IMR-90 (cell line): ENCODE data around the gene ABHD12. TPM values are rescaled to one million over a fixed set of nuclear protein-coding genes. Genes with fewer than 3 reads are reported as not detected.

Experiments
- ATAC-seq: fragments of 200-7000 bp; cut with Tn5 transposase; 2 replicates; pipeline ENCODE4 v1.9.1; 2020; ENCODE audit warnings: low read depth, mild to moderate bottlenecking, moderate library complexity
- BruUV-seq: library from RNA; stranded (reverse); fragments of 400-500 nt; replicated peaks from 2 replicates; lab custom pipeline; 2021; lab: Mats Ljungman, UMichigan
- CTCF ChIA-PET: fragments of 300-600 bp; formaldehyde crosslinking; extraction: SDS; loops from one replicate; lab custom pipeline; 2021; ENCODE audit warnings: antibody characterized with exemption; lab: Yijun Ruan, JAX
- POLR2A ChIA-PET: fragments of 300-600 bp; sonication (Branson Sonifier 250); formaldehyde crosslinking; loops from one replicate; lab custom pipeline; 2022; ENCODE audit warnings: antibody characterized with exemption; ENCODE audit not compliant: unreplicated experiment; lab: Charles Lee
- DNase-seq: peaks from one replicate; pipeline ENCODE4 v3.0.0; 2013
- H2AFZ ChIP-seq: replicated peaks from 2 replicates; pipeline ENCODE3; 2013; ENCODE audit warnings: low read length, mild to moderate bottlenecking; ENCODE audit not compliant: poor library complexity
- H2AK5ac ChIP-seq: 2 replicates; pipeline ENCODE4 v1.6.1; 2013; ENCODE audit warnings: low read depth, low read length, inconsistent platforms
- H2AK9ac ChIP-seq: replicated peaks from 2 replicates; pipeline ENCODE3; 2013; ENCODE audit warnings: mild to moderate bottlenecking, low read depth, low read length, moderate library complexity; ENCODE audit not compliant: poor library complexity
- H2BK120ac ChIP-seq: 2 replicates; pipeline ENCODE4 v1.6.1; 2013; ENCODE audit warnings: low read depth, low read length, inconsistent platforms
- H2BK15ac ChIP-seq: 3 replicates; pipeline ENCODE4 v1.6.1; 2013; ENCODE audit warnings: low read depth, low read length, inconsistent platforms
- H2BK20ac ChIP-seq: 2 replicates; pipeline ENCODE4 v1.6.1; 2013; ENCODE audit warnings: low read depth, mild to moderate bottlenecking, inconsistent platforms, low read length, moderate library complexity
- H2BK5ac ChIP-seq: 2 replicates; pipeline ENCODE4 v1.6.1; 2013; ENCODE audit warnings: mild to moderate bottlenecking, low read depth, low read length, inconsistent platforms; ENCODE audit not compliant: poor library complexity, severe bottlenecking
- H3K14ac ChIP-seq: replicated peaks from 2 replicates; pipeline ENCODE4 v1.6.1; 2013; ENCODE audit warnings: low read depth, low read length, inconsistent platforms
- H3K18ac ChIP-seq: 2 replicates; pipeline ENCODE4 v1.6.1; 2013; ENCODE audit warnings: low read depth, low read length, control low read depth
- H3K23ac ChIP-seq: 2 replicates; pipeline ENCODE4 v1.6.1; 2013; ENCODE audit warnings: low read depth, low read length, inconsistent platforms
- H3K27ac ChIP-seq: 2 replicates; pipeline ENCODE4 v1.5.1; 2013; ENCODE audit warnings: mild to moderate bottlenecking, control low read depth, low read length; ENCODE audit not compliant: insufficient read depth
- H3K27me3 ChIP-seq: 2 replicates; pipeline ENCODE4 v1.6.1; 2013; ENCODE audit warnings: low read length; ENCODE audit not compliant: control insufficient read depth, insufficient read depth
- H3K36me3 ChIP-seq: 2 replicates; pipeline ENCODE4 v1.6.1; 2013; ENCODE audit warnings: low read length, mixed read lengths; ENCODE audit not compliant: control insufficient read depth, insufficient read depth
- H3K4ac ChIP-seq: 2 replicates; pipeline ENCODE4 v1.6.1; 2013; ENCODE audit warnings: low read depth, low read length, inconsistent platforms
- H3K4me1 ChIP-seq: 2 replicates; pipeline ENCODE4 v1.6.1; 2013; ENCODE audit warnings: low read length, mixed read lengths; ENCODE audit not compliant: control insufficient read depth, insufficient read depth
- H3K4me2 ChIP-seq: 2 replicates; pipeline ENCODE4 v1.6.1; 2013; ENCODE audit warnings: low read depth, mild to moderate bottlenecking, control low read depth, low read length, moderate library complexity
- H3K4me3 ChIP-seq: 2 replicates; pipeline ENCODE4 v1.5.1; 2013; ENCODE audit warnings: low read depth, mild to moderate bottlenecking, control low read depth, low read length, moderate library complexity; ENCODE audit not compliant: insufficient read depth
- H3K56ac ChIP-seq: 2 replicates; pipeline ENCODE4 v1.6.1; 2013; ENCODE audit warnings: low read length, inconsistent platforms; ENCODE audit not compliant: insufficient read depth; ENCODE audit errors: extremely low read depth
- H3K79me1 ChIP-seq, 2 experiments: 2 replicates each; pipeline ENCODE4 v1.6.1; 2013; ENCODE audit warnings: low read length in 2 of 2, inconsistent platforms in 1 of 2, low read depth in 1 of 2
- H3K9ac ChIP-seq: 2 replicates; pipeline ENCODE4 v1.6.1; 2013; ENCODE audit warnings: low read depth, low read length, control low read depth
- H3K9me1 ChIP-seq: 2 replicates; pipeline ENCODE4 v1.6.1; 2013; ENCODE audit warnings: low read length, inconsistent platforms; ENCODE audit not compliant: insufficient read depth
- H3K9me3 ChIP-seq: 2 replicates; pipeline ENCODE4 v1.6.1; 2013; ENCODE audit warnings: low read length; ENCODE audit not compliant: control insufficient read depth, insufficient read depth
- H4K20me1 ChIP-seq: 2 replicates; pipeline ENCODE4 v1.6.1; 2013; ENCODE audit warnings: low read length, inconsistent platforms; ENCODE audit not compliant: insufficient read depth
- H4K5ac ChIP-seq: 2 replicates; pipeline ENCODE4 v1.6.1; 2013; ENCODE audit warnings: mild to moderate bottlenecking, low read depth, low read length, control low read depth
- H4K8ac ChIP-seq, 2 experiments: 2 replicates each; pipeline ENCODE4 v1.6.1; 2013; ENCODE audit warnings: low read depth in 2 of 2, low read length in 2 of 2, control low read depth in 1 of 2, inconsistent platforms in 1 of 2
- H4K91ac ChIP-seq: 2 replicates; pipeline ENCODE4 v1.6.1; 2013; ENCODE audit warnings: low read depth, low read length, inconsistent platforms; ENCODE audit not compliant: insufficient read depth
- BHLHE40 ChIP-seq: fragments of 150-350 bp; IDR thresholded peaks from 2 replicates; pipeline ENCODE4 v1.6.1; 2016; ENCODE audit warnings: mild to moderate bottlenecking, low read depth, low read length
- CEBPB ChIP-seq: IDR thresholded peaks from 2 replicates; pipeline ENCODE4 v1.6.1; 2012; ENCODE audit warnings: low read depth, low read length, improper control_type of control experiment
- CHD1 ChIP-seq: IDR thresholded peaks from 2 replicates; pipeline ENCODE4 v1.6.1; 2012; ENCODE audit warnings: low read depth, low read length, improper control_type of control experiment
- CTCF ChIP-seq: conservative IDR thresholded peaks from 2 replicates; pipeline ENCODE4 v1.5.1; 2012; ENCODE audit warnings: mild to moderate bottlenecking, low read depth, low read length, improper control_type of control experiment
- ELK1 ChIP-seq: fragments of 150-350 bp; IDR thresholded peaks from 2 replicates; pipeline ENCODE4 v1.6.1; 2016; ENCODE audit warnings: low read depth, mild to moderate bottlenecking, low read length, moderate library complexity, borderline replicate concordance
- FOS ChIP-seq: fragments of 150-350 bp; IDR thresholded peaks from 2 replicates; pipeline ENCODE4 v1.6.1; 2016; ENCODE audit warnings: low read depth, low read length
- MAFK ChIP-seq: IDR thresholded peaks from 2 replicates; pipeline ENCODE4 v1.6.1; 2012; ENCODE audit warnings: low read depth, low read length, improper control_type of control experiment
- MAZ ChIP-seq: IDR thresholded peaks from 2 replicates; pipeline ENCODE4 v1.6.1; 2012; ENCODE audit warnings: low read depth, mild to moderate bottlenecking, low read length, improper control_type of control experiment, moderate library complexity, borderline replicate concordance
- MXI1 ChIP-seq: IDR thresholded peaks from 2 replicates; pipeline ENCODE4 v1.6.1; 2012; ENCODE audit warnings: low read depth, mild to moderate bottlenecking, low read length, moderate library complexity, borderline replicate concordance
- NFE2L2 ChIP-seq: fragments of 150-350 bp; IDR thresholded peaks from 2 replicates; pipeline ENCODE4 v1.6.1; 2016; ENCODE audit warnings: low read depth, mild to moderate bottlenecking, low read length
- POLR2A ChIP-seq: IDR thresholded peaks from 2 replicates; pipeline ENCODE4 v1.6.1; 2012; ENCODE audit warnings: mild to moderate bottlenecking, low read depth, low read length
- RAD21 ChIP-seq: IDR thresholded peaks from 2 replicates; pipeline ENCODE4 v1.6.1; 2012; ENCODE audit warnings: low read length, improper control_type of control experiment
- RCOR1 ChIP-seq: IDR thresholded peaks from 2 replicates; pipeline ENCODE4 v1.6.1; 2012; ENCODE audit warnings: mild to moderate bottlenecking, low read length, improper control_type of control experiment; ENCODE audit not compliant: insufficient replicate concordance
- RFX5 ChIP-seq: IDR thresholded peaks from 2 replicates; pipeline ENCODE4 v1.8.0; 2012; ENCODE audit warnings: low read depth, mild to moderate bottlenecking, low read length, moderate library complexity
- SMC3 ChIP-seq: fragments of 150-350 bp; IDR thresholded peaks from 2 replicates; pipeline ENCODE4 v1.6.1; 2016; ENCODE audit warnings: low read depth, mild to moderate bottlenecking, antibody characterized with exemption, low read length, moderate library complexity
- USF2 ChIP-seq: fragments of 150-350 bp; IDR thresholded peaks from 2 replicates; pipeline ENCODE4 v1.6.1; 2017; ENCODE audit warnings: mild to moderate bottlenecking, antibody characterized with exemption, low read length, low read depth
- WGBS, 2 experiments: methylation state at CpG; one replicate each; pipeline versions ENCODE4 v1.1.5 to v1.1.7; 2013; ENCODE audit warnings: missing lambda C conversion rate in 2 of 2; ENCODE audit not compliant: insufficient read length in 1 of 2; ENCODE audit errors: extremely low coverage in 2 of 2; 5-methylcytosine and 5-hydroxymethylcytosine counted together
- dilution Hi-C: fragments of 300-500 bp; cut with HindIII; formaldehyde crosslinking; loops from one replicate; pipeline ENCODE4 v1.14.3; 2018; ENCODE audit warnings: low sequenced_read_pairs; ENCODE audit not compliant: unreplicated experiment
- in situ Hi-C: fragments of 300-500 bp; cut with MboI; formaldehyde crosslinking; loops from 3 replicates; pipeline ENCODE4 v1.14.3; 2019; ENCODE audit warnings: low sequenced_read_pairs, inconsistent platforms, mixed read lengths
- intact Hi-C: fragments of 100-400 bp; cut with micrococcal nuclease; formaldehyde crosslinking; loops from 2 replicates; pipeline ENCODE4 v1.10.0; 2022
- polyA plus RNA-seq, 3 experiments: library from polyadenylated mRNA; depleted of rRNA; stranded (reverse); fragments of >200 nt; gene quantifications; 2 replicates each; pipeline ENCODE4 v1.2.3, GENCODE V29; 2012; ENCODE audit warnings: low replicate concordance in 1 of 3
- total RNA-seq: library from RNA; depleted of rRNA; stranded (reverse); fragments of >200 nt; gene quantifications from 2 replicates; pipeline ENCODE4 v1.2.3, GENCODE V29; 2012

The ABHD12 gene
- total and polyA plus RNA-seq, 2 of the 4 experiments (the other 2 are of a cell fraction) = 80.7 to 108 TPM

GRCh38 chr20:25317351-25318075 lies 73.1 kb downstream of the ABHD12 start:
- no peak overlapping the region for H3K18ac ChIP-seq
- H2BK120ac ChIP-seq = no peak overlapping the region
- no peak overlapping the region for H3K9ac ChIP-seq
- H2BK20ac ChIP-seq = no peak overlapping the region
- H3K4me2 ChIP-seq = no peak overlapping the region
- no peak overlapping the region for H3K56ac ChIP-seq
- DNase-seq (no peak), ATAC-seq (no peak)
- no peak overlapping the region for H2BK15ac ChIP-seq
- H3K4me1 ChIP-seq = peaks cover 12% of the 10 kb centered on the region
- H2BK5ac ChIP-seq = no peak overlapping the region
- no TSS peak for BruUV-seq
- H2AK9ac ChIP-seq = no peak overlapping the region
- H4K8ac ChIP-seq = no peak overlapping the region
- no peak overlapping the region for H4K91ac ChIP-seq
- dilution Hi-C loops = no loop called here
- no peak overlapping the region for H3K23ac ChIP-seq
- H3K27me3 ChIP-seq = no peaks in the 10 kb centered on the region
- peaks cover 31 to 78% of the 10 kb centered on the region in 2 experiments for H3K79me1 ChIP-seq
- POLR2A ChIA-PET = no interaction called here
- no peak for TF ChIP-seq MAFK
- no peak for TF ChIP-seq MXI1
- no peak for TF ChIP-seq FOS
- TF ChIP-seq RAD21 = no peak
- TF ChIP-seq POLR2A = no peak
- no peak for TF ChIP-seq NFE2L2
- no peak for TF ChIP-seq MAZ
- TF ChIP-seq USF2 = no peak
- no peak for TF ChIP-seq CHD1
- TF ChIP-seq CEBPB = no peak
- no peak for TF ChIP-seq CTCF
- no peak for TF ChIP-seq RFX5
- TF ChIP-seq RCOR1 = no peak
- TF ChIP-seq SMC3 = no peak
- no peak for TF ChIP-seq BHLHE40
- TF ChIP-seq ELK1 = no peak
- no peak overlapping the region for H3K4me3 ChIP-seq
- WGBS, 2 experiments = 90% methylated on average over 9 of the region's 17 CpGs; no CpG with 5 or more reads in 1 of the 2 experiments
- no peak overlapping the region; the same call in 1 of the 2 replicates for H3K4ac ChIP-seq
- no peaks in the 10 kb centered on the region for H3K9me3 ChIP-seq
- peaks cover 6% of the 10 kb centered on the region for H4K20me1 ChIP-seq
- CTCF ChIA-PET = no interaction called here
- no peak overlapping the region for H2AFZ ChIP-seq
- in situ Hi-C loops = loop anchor here (25.0 kb wide), 2 partner anchors 220 to 370 kb away; partner anchors contain the start of gene ZNF337
- H2AK5ac ChIP-seq = no peak overlapping the region
- no peak overlapping the region for H4K5ac ChIP-seq
- peaks cover 26% of the 10 kb centered on the region for H3K9me1 ChIP-seq
- intact Hi-C loops = no loop called here
- H3K36me3 ChIP-seq = peaks cover 11% of the 10 kb centered on the region
- no peak overlapping the region for H3K27ac ChIP-seq
- no peak overlapping the region for H3K14ac ChIP-seq
